A549 (cell line): ENCODE data around the gene FCER1G. TPM values are rescaled to one million over a fixed set of nuclear protein-coding genes. Genes with fewer than 3 reads are reported as not detected.

ENCODE experiments used
- ATAC-seq, 2 experiments: fragments of 200-7000 bp in 1 of 2; fragments of >200 bp in 1 of 2; cut with Nextera tagmentation in 1 of 2; cut with Tn5 transposase in 1 of 2; 3 replicates each; pipeline versions ENCODE4 v1.8.0 to v1.9.1; 2018 to 2020; ENCODE audit warnings: mild to moderate bottlenecking in 1 of 2, moderate library complexity in 1 of 2
- CTCF ChIA-PET: fragments of 300-600 bp; sonication (Branson Sonifier 250); formaldehyde crosslinking; extraction: SDS; loops from one replicate; lab custom pipeline; 2021; ENCODE audit warnings: antibody characterized with exemption, inconsistent platforms; lab: Yijun Ruan, JAX
- POLR2A ChIA-PET: fragments of 350-600 bp; formaldehyde crosslinking; extraction: SDS; loops from one replicate; lab custom pipeline; 2021; ENCODE audit warnings: antibody characterized with exemption, inconsistent platforms; lab: Yijun Ruan, JAX
- DNase-seq, 2 experiments: peaks; one replicate each; pipeline versions ENCODE4 v3.0.0 to v3.0.0-alpha.2; 2011 to 2016; ENCODE audit warnings: low read depth in 1 of 2, low spot score in 1 of 2
- FAIRE-seq: peaks from 2 replicates; lab custom pipeline; 2011; peaks lifted over from hg19 to GRCh38; lab: Jason Lieb, UNC
- H3K27ac ChIP-seq, 2 experiments: fragments of >200 bp; sonication (Bioruptor Twin); formaldehyde crosslinking; 3 replicates each; pipeline ENCODE4 v1.5.1; 2016 to 2017
- H3K4me1 ChIP-seq: fragments of >200 bp; sonication (Bioruptor Twin); formaldehyde crosslinking; 3 replicates; pipeline ENCODE4 v1.6.1; 2016
- H3K4me2 ChIP-seq: fragments of >200 bp; sonication (Bioruptor Twin); formaldehyde crosslinking; 3 replicates; pipeline ENCODE4 v1.6.1; 2016
- H3K4me3 ChIP-seq: fragments of >200 bp; sonication (Bioruptor Twin); formaldehyde crosslinking; 3 replicates; pipeline ENCODE4 v1.5.1; 2016
- H3K9me3 ChIP-seq: fragments of >200 bp; sonication (Bioruptor Twin); formaldehyde crosslinking; 3 replicates; pipeline ENCODE4 v1.6.1; 2016
- CBX8 ChIP-seq: fragments of 200-600 bp; sonication (generic); IDR thresholded peaks from 2 replicates; pipeline ENCODE4 v1.6.1; 2016
- CHD4 ChIP-seq: fragments of 200-600 bp; sonication (generic); IDR thresholded peaks from 2 replicates; pipeline ENCODE4 v1.6.1; 2016; ENCODE audit warnings: antibody characterized with exemption, mild to moderate bottlenecking, borderline replicate concordance
- E2F6 ChIP-seq: IDR thresholded peaks from 2 replicates; pipeline ENCODE4 v1.6.1; 2012; ENCODE audit warnings: low read depth, borderline replicate concordance
- EHMT2 ChIP-seq: fragments of 200-600 bp; sonication (generic); IDR thresholded peaks from 2 replicates; pipeline ENCODE4 v1.6.1; 2016; ENCODE audit warnings: antibody characterized with exemption, low read depth, mild to moderate bottlenecking, moderate library complexity
- FOSB ChIP-seq: fragments of 250-450 bp; sonication (Bioruptor Pico); IDR thresholded peaks from 2 replicates; pipeline ENCODE4 v1.5.0; 2020; ENCODE audit warnings: mild to moderate bottlenecking, moderate library complexity
- HDAC2 ChIP-seq: fragments of 200-600 bp; sonication (generic); IDR thresholded peaks from 2 replicates; pipeline ENCODE4 v1.6.1; 2016
- HEYL ChIP-seq: fragments of 250-450 bp; sonication (Bioruptor Pico); IDR thresholded peaks from 2 replicates; pipeline ENCODE4 v1.8.0; 2021; ENCODE audit warnings: mild to moderate bottlenecking, moderate library complexity
- HOXB13 ChIP-seq: fragments of 250-450 bp; sonication (Bioruptor Pico); IDR thresholded peaks from 2 replicates; pipeline ENCODE4 v1.5.0; 2020; ENCODE audit warnings: low read depth, mild to moderate bottlenecking, moderate library complexity
- HOXB5 ChIP-seq: fragments of 250-450 bp; sonication (Bioruptor Pico); IDR thresholded peaks from 2 replicates; pipeline ENCODE4 v1.5.0; 2020; ENCODE audit warnings: mild to moderate bottlenecking, moderate library complexity
- KDM1A ChIP-seq: fragments of 200-600 bp; sonication (generic); IDR thresholded peaks from 2 replicates; pipeline ENCODE4 v1.6.1; 2016; ENCODE audit warnings: low read depth, mild to moderate bottlenecking
- KDM5A ChIP-seq: fragments of 200-600 bp; sonication (generic); IDR thresholded peaks from 2 replicates; pipeline ENCODE4 v1.6.1; 2016; ENCODE audit warnings: antibody characterized with exemption, mild to moderate bottlenecking
- MYC ChIP-seq: IDR thresholded peaks from 2 replicates; pipeline ENCODE4 v1.6.1; 2012; ENCODE audit warnings: mild to moderate bottlenecking, inconsistent platforms, low read length, improper control_type of control experiment, borderline replicate concordance
- NFE2L2 ChIP-seq: fragments of 150-350 bp; conservative IDR thresholded peaks from 2 replicates; pipeline ENCODE4 v1.6.1; 2014; ENCODE audit warnings: low read length
- NR3C1 ChIP-seq: fragments of >200 bp; sonication (Bioruptor Twin); formaldehyde crosslinking; IDR thresholded peaks from 3 replicates; pipeline ENCODE4 v1.6.1; 2017
- POLR2A ChIP-seq: IDR thresholded peaks from 2 replicates; pipeline ENCODE4 v1.6.1; 2012; ENCODE audit warnings: mild to moderate bottlenecking, low read length
- POLR2AphosphoS2 ChIP-seq: conservative IDR thresholded peaks from 2 replicates; pipeline ENCODE4 v1.6.1; 2012; ENCODE audit warnings: low read length, improper control_type of control experiment, inconsistent platforms
- TP53 ChIP-seq: fragments of 250-450 bp; sonication (Bioruptor Pico); IDR thresholded peaks from 2 replicates; pipeline ENCODE4 v1.5.0; 2021; ENCODE audit warnings: mild to moderate bottlenecking, moderate library complexity
- ZFP36 ChIP-seq: fragments of 450-650 bp; IDR thresholded peaks from 2 replicates; pipeline ENCODE4 v1.6.1; 2014; ENCODE audit warnings: borderline replicate concordance; ENCODE audit not compliant: partially characterized antibody
- ZNF302 ChIP-seq: fragments of 250-450 bp; sonication (Bioruptor Pico); IDR thresholded peaks from 2 replicates; pipeline ENCODE4 v1.9.0; 2021; ENCODE audit warnings: inconsistent platforms, mild to moderate bottlenecking, moderate library complexity
- WGBS: methylation state at CpG from one replicate; pipeline ENCODE4 v1.1.6; 2017; ENCODE audit errors: missing lambda C conversion rate; 5-methylcytosine and 5-hydroxymethylcytosine counted together
- polyA plus RNA-seq, 4 experiments: library from polyadenylated mRNA; depleted of rRNA in 3 of 4; stranded (reverse); fragments of >200 nt; fragmentation: RNase III in 1 of 4; extraction: RNeasy Plus Mini Kit Qiagen cat#74134 plus additional on column Dnase treatment in 1 of 4; gene quantifications; 2 replicates in 3 of 4; 3 replicates in 1 of 4; pipeline ENCODE4 v1.2.3, GENCODE V29; 2011 to 2017
- TF ChIP-seq, protein P1 (sequence below): IDR thresholded peaks from 2 replicates; pipeline ENCODE4 v1.6.1; 2012
- TF ChIP-seq, protein P2 (sequence below): fragments of 250-450 bp; sonication (Bioruptor Pico); IDR thresholded peaks from 2 replicates; pipeline ENCODE4 v1.5.0; 2020; ENCODE audit warnings: low read depth, mild to moderate bottlenecking, moderate library complexity
- TF ChIP-seq, protein P3 (sequence below): fragments of 150-350 bp; IDR thresholded peaks from 2 replicates; pipeline ENCODE4 v1.6.1; 2014; ENCODE audit warnings: low read depth, mild to moderate bottlenecking, low read length

The FCER1G gene
- polyA plus RNA-seq, 2 of the 4 experiments (the other 2 are of a cell fraction), result 0.40 TPM; not detected in 1

DNA sequence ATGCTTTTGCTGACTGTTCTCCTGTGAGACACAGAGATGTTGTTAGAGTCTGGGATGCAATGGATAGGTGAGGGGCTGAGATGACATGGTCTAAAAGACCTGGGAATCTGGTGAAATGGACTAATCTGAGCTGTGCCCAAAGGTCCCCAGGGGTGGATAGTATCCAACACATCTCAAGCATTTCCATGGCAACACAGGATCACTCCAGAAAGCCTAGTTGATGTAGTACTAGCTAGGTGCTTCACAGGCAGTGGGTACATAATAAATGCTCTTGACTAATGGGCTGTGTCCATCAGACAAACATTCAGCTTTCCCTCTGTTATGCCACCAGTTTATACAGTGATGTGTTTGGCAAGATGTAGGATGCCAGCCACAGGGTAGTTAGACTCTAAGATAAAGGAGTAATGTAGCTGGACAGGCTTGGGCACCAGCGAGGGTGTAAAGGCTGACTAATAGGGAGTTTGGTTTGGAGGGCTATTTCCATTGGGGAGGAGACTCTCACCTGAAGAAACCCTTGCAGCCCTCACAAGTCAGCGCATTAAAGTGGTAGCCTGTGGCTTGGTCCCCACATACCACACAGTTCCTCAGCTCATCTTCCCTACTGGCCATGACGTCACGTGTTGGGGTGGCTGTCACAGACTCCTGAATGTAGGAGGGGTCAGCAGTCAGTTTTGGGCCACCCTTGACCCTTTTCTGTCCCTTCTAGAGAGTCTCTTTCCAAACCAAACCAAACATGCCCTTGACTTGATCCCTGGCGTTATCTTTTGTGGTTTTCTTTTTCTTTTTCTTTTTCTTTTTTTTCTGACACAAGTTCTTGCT is 21.1 kb downstream of the FCER1G start:
- ChIA-PET POLR2A (no interaction called here), CTCF (interaction anchor here (0.6 to 6.8 kb wide), 5 partner anchors 9 to 149 kb away, joined by 3 to 66 read pairs (median 4); partner anchors contain the start of gene TOMM40L)
- H3K9me3 ChIP-seq, result no peaks in the 10 kb centered on the region
- no peak overlapping the region for H3K4me2 ChIP-seq
- TF ChIP-seq POLR2AphosphoS2, result no peak
- no peak for TF ChIP-seq MYC
- TF ChIP-seq CHD4, result no peak
- TF ChIP-seq HEYL (CRISPR knock-in tag), result no peak
- TF ChIP-seq HDAC2, result no peak
- no peak for TF ChIP-seq ZNF302 (CRISPR knock-in tag)
- no peak for TF ChIP-seq EHMT2
- TF ChIP-seq, protein P1, sequence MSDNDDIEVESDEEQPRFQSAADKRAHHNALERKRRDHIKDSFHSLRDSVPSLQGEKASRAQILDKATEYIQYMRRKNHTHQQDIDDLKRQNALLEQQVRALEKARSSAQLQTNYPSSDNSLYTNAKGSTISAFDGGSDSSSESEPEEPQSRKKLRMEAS, result no peak
- TF ChIP-seq ZFP36, result no peak
- TF ChIP-seq NR3C1, result no peak
- TF ChIP-seq NFE2L2, result no peak
- 36% methylated on average over 5 of the region's 5 CpGs for WGBS
- DNase-seq (no peak), ATAC-seq (peak; percentile 48 to 57; a peak in 4 of 6 replicates), FAIRE-seq (no peak)
- no peak overlapping the region for H3K4me3 ChIP-seq
- no peaks in the 10 kb centered on the region for H3K4me1 ChIP-seq
- no peak overlapping the region for H3K27ac ChIP-seq

GRCh38 chr1:161238039-161238473 is 23.0 kb downstream of the FCER1G start, which contains the start of gene NR1I3:
NR1I3 (minus strand) TSS chr1:161238203; CDS start chr1:161236565, 1,638 bp downstream.
- Histone ChIP-seq H3K4me2 (no peak within 1 kb of the TSS), H3K27ac (no peak within 1 kb of the TSS), H3K4me1 (no peaks in the 10 kb centered on the region), H3K9me3 (no peaks in the 10 kb centered on the region), H3K4me3 (no peak within 1 kb of the TSS)
- ChIA-PET CTCF (interaction anchor here (0.7 to 6.8 kb wide), 5 partner anchors 11 to 136 kb away, joined by 3 to 66 read pairs (median 4); partner anchors contain the start of gene TOMM40L), POLR2A (no interaction called here)
- WGBS, result 57% methylated on average over 4 of the region's 4 CpGs
- TF ChIP-seq FOSB (CRISPR knock-in tag) (no peak), KDM5A (no peak), HOXB13 (CRISPR knock-in tag) (no peak), HOXB5 (CRISPR knock-in tag) (no peak), TP53 (CRISPR knock-in tag) (no peak), POLR2AphosphoS2 (no peak), CBX8 (no peak), POLR2A (no peak)
- TF ChIP-seq, protein P2, sequence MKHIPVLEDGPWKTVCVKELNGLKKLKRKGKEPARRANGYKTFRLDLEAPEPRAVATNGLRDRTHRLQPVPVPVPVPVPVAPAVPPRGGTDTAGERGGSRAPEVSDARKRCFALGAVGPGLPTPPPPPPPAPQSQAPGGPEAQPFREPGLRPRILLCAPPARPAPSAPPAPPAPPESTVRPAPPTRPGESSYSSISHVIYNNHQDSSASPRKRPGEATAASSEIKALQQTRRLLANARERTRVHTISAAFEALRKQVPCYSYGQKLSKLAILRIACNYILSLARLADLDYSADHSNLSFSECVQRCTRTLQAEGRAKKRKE, result no peak
- no peak for ATAC-seq
- FAIRE-seq, result no peak
- no peak for DNase-seq

GRCh38 chr1:161241682-161242081 is 26.6 kb downstream of the FCER1G start:
- no peak overlapping the region for H3K4me3 ChIP-seq
- DNase-seq, result no peak

More at GRCh38 chr1:161241682-161242081, 26.6 kb downstream of the FCER1G start:
- no peaks in the 10 kb centered on the region for H3K9me3 ChIP-seq
- no peak for TF ChIP-seq E2F6
- TF ChIP-seq, protein P3, sequence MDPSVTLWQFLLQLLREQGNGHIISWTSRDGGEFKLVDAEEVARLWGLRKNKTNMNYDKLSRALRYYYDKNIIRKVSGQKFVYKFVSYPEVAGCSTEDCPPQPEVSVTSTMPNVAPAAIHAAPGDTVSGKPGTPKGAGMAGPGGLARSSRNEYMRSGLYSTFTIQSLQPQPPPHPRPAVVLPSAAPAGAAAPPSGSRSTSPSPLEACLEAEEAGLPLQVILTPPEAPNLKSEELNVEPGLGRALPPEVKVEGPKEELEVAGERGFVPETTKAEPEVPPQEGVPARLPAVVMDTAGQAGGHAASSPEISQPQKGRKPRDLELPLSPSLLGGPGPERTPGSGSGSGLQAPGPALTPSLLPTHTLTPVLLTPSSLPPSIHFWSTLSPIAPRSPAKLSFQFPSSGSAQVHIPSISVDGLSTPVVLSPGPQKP, result no peak
- no peak for TF ChIP-seq KDM1A
- peak in 1 of 2 experiments; percentile 13; a peak in 2 of 6 replicates for ATAC-seq
- ChIA-PET CTCF (interaction anchor here (0.9 to 1.8 kb wide), 3 partner anchors 13 to 141 kb away, joined by 3 to 9 read pairs (median 4); no protein-coding TSS in a partner anchor), POLR2A (no interaction called here)
- 60% methylated on average over 3 of the region's 3 CpGs for WGBS
- no peak overlapping the region for H3K27ac ChIP-seq
- no peaks in the 10 kb centered on the region for H3K4me1 ChIP-seq
- no peak for FAIRE-seq
- H3K4me2 ChIP-seq, result no peak overlapping the region
